Activated naive CD4-positive, alpha-beta T cell treated with anti-CD3 and anti-CD28 coated beads for 36 hours (primary cell): Measurements from ENCODE around the gene SLC38A8. TPM values are rescaled to one million over a fixed set of nuclear protein-coding genes. Genes with fewer than 3 reads are reported as not detected.

Source experiments
- CTCF ChIA-PET: fragments of 350-600 bp; sonication (Branson Sonifier 250); formaldehyde crosslinking; loops from one replicate; lab custom pipeline; 2021; ENCODE audit warnings: antibody characterized with exemption; lab: Charles Lee
- DNase-seq: peaks from one replicate; pipeline ENCODE4 v3.0.0-alpha.2; 2020
- H3K27ac Mint-ChIP-seq: one replicate; pipeline ENCODE4 v1.8.0; 2021; ENCODE audit warnings: mild to moderate bottlenecking, mixed read lengths
- H3K27me3 Mint-ChIP-seq: one replicate; pipeline ENCODE4 v1.8.0; 2021; ENCODE audit warnings: low read depth, mixed read lengths
- H3K36me3 Mint-ChIP-seq: one replicate; pipeline ENCODE4 v1.8.0; 2021; ENCODE audit warnings: low read depth, mixed read lengths
- H3K4me1 Mint-ChIP-seq: one replicate; pipeline ENCODE4 v1.8.0; 2021; ENCODE audit warnings: low read depth, mixed read lengths
- H3K4me3 Mint-ChIP-seq: one replicate; pipeline ENCODE4 v1.8.0; 2021; ENCODE audit warnings: mild to moderate bottlenecking, moderate library complexity, mixed read lengths
- H3K9me3 Mint-ChIP-seq: one replicate; pipeline ENCODE4 v1.8.0; 2021; ENCODE audit warnings: mixed read lengths
- intact Hi-C: fragments of 100-400 bp; cut with micrococcal nuclease; formaldehyde crosslinking; loops from one replicate; pipeline ENCODE4 v1.15.1; 2023
- total RNA-seq, 2 experiments: library from RNA; stranded (reverse); gene quantifications; one replicate each; pipeline ENCODE4 v1.2.3, GENCODE V29; 2021

The SLC38A8 gene
- total RNA-seq, 2 experiments from 2014 or later: not detected

GRCh38 chr16:83960521-83961249, 81.9 kb downstream of the SLC38A8 start:
- DNase-seq: no peak
- Mint-ChIP-seq H3K36me3 (no peaks in the 10 kb centered on the region), H3K4me1 (no peaks in the 10 kb centered on the region), H3K27ac (no peak overlapping the region), H3K4me3 (no peak overlapping the region), H3K9me3 (no peaks in the 10 kb centered on the region), H3K27me3 (peaks cover 9% of the 10 kb centered on the region)
- intact Hi-C loops: no loop called here
- CTCF ChIA-PET: no interaction called here

Other genes with a start within 250 kb of the SLC38A8 start
- 10 to 100 TPM; 72.1 to 72.8 TPM for gene HSBP1, start 234.8 kb downstream of the SLC38A8 start, total RNA-seq
- gene MLYCD, start 143.7 kb downstream of the SLC38A8 start, total RNA-seq: 1 to 10 TPM; 2.0 to 2.3 TPM
- under 1 TPM; 0.47 to 0.86 TPM for gene OSGIN1, start 89.6 kb downstream of the SLC38A8 start, total RNA-seq
- not detected for gene NECAB2, start 74.6 kb downstream of the SLC38A8 start, total RNA-seq
- 10 to 100 TPM; 36.9 to 41.3 TPM for gene MBTPS1, start 74.1 kb upstream of the SLC38A8 start, total RNA-seq
- gene HSDL1, start 102.4 kb upstream of the SLC38A8 start, total RNA-seq: 1 to 10 TPM; 5.8 to 7.5 TPM
- gene DNAAF1, start 102.5 kb upstream of the SLC38A8 start, total RNA-seq: not detected
- gene TAF1C, start 144.3 kb upstream of the SLC38A8 start, total RNA-seq: 10 to 100 TPM; 59.3 to 66.2 TPM
- under 1 TPM; 0.30 to 0.45 TPM for gene ADAD2, start 148.4 kb upstream of the SLC38A8 start, total RNA-seq
- gene KCNG4, start 197.2 kb upstream of the SLC38A8 start, total RNA-seq: not detected